GM06990 (cell line): ENCODE data around the gene PRR9.
A peak's percentile ranks its signal among the peaks of the same experiment; 100 is the strongest.

Experiments used
- DNase-seq: peaks from one replicate; pipeline ENCODE4 v3.0.0-alpha.2; 2011; ENCODE audit not compliant: insufficient read length; ENCODE audit errors: extremely low read depth
- H3K27me3 ChIP-seq: replicated peaks from 2 replicates; pipeline ENCODE4 v1.6.0; 2011; ENCODE audit warnings: low read length; ENCODE audit not compliant: control insufficient read depth, insufficient read depth
- H3K36me3 ChIP-seq: 2 replicates; pipeline ENCODE4 v1.5.1; 2011; ENCODE audit warnings: low read length; ENCODE audit not compliant: control insufficient read depth, insufficient read depth
- H3K4me3 ChIP-seq: replicated peaks from 2 replicates; pipeline ENCODE4 v1.5.1; 2011; ENCODE audit warnings: low read depth, mild to moderate bottlenecking, control low read depth, low read length
- CTCF ChIP-seq: IDR thresholded peaks from 2 replicates; pipeline ENCODE4 v1.5.1; 2011; ENCODE audit warnings: low read length, control low read depth, mild to moderate bottlenecking, inconsistent platforms; ENCODE audit not compliant: insufficient read depth, poor library complexity, severe bottlenecking

PRR9 gene

GRCh38 chr1:153251988-153252387 lies 34.6 kb downstream of the PRR9 start:
- H3K27me3 ChIP-seq, result no peaks in the 10 kb centered on the region
- H3K36me3 ChIP-seq, result no peaks in the 10 kb centered on the region
- no peak overlapping the region for H3K4me3 ChIP-seq
- peak; percentile 3 for TF ChIP-seq CTCF
- no peak for DNase-seq

DNA sequence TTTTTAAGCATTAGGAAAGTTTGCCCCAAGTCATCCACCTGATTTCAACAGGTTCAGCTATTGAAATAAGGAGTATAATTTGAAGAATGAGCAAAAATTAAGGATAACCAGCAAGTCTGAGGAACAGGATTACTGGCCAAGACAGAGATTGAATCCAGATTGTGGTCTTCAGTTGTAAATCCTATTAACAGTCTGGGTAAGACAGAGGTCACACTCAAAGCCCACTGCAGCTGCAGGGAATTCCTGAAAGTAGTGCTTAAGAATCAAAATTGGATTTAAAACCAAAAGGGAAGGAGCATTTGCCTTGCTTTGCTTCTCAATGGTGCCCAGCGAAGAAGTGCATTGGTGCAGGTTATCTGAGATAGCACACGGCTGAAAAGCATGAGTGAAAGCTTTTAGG lies 35.7 kb downstream of the PRR9 start:
- Histone ChIP-seq H3K27me3 (no peaks in the 10 kb centered on the region), H3K4me3 (no peak overlapping the region), H3K36me3 (no peaks in the 10 kb centered on the region)
- no peak for TF ChIP-seq CTCF
- no peak for DNase-seq

- Histone ChIP-seq H3K27me3 (no peaks in the 10 kb centered on the region), H3K36me3 (no peaks in the 10 kb centered on the region), H3K4me3 (no peak overlapping the region)
- no peak for DNase-seq
- no peak for TF ChIP-seq CTCF
Observed at GRCh38 chr1:153253693-153254092, 36.3 kb downstream of the PRR9 start.

DNA sequence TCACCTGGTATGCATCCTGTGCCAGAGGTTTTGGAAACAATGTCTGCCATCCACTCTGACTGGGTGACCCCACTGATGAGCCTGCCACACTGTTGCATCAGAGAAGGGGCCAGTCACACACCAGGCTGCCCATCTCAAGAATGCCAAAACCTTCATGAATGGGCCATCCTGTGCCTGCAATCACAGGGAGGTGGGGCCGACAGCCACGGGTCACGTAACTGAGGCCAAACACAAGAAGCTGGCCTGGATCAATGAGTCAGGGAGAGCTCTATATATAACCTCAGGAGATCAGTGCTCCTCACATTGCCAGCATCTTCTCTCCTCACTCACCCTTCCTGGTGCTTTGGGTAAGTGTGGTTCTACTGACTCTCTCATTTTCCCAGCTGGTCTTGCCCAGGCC lies 42.0 kb downstream of the PRR9 start, which contains the start of gene LORICRIN:
LORICRIN (plus strand) TSS at position 301 of the 400 bp plus-strand sequence. CDS start 1,263 bp downstream, outside the sequence.
- no peak for DNase-seq
- no peak for TF ChIP-seq CTCF
- Histone ChIP-seq H3K27me3 (no peaks in the 10 kb centered on the region; the same call in 1 of the 2 replicates), H3K4me3 (no peak within 1 kb of the TSS; the same call in 1 of the 2 replicates), H3K36me3 (no peaks in the 10 kb centered on the region)

GRCh38 chr1:153260585-153261280 lies 43.3 kb downstream of the PRR9 start:
- Histone ChIP-seq H3K4me3 (peak overlapping the region; percentile 60), H3K27me3 (no peaks in the 10 kb centered on the region; the same call in 1 of the 2 replicates), H3K36me3 (no peaks in the 10 kb centered on the region)
- TF ChIP-seq CTCF, result no peak
- no peak for DNase-seq
